ENCODE results near the gene ANO8. TPM values are rescaled to one million over a fixed set of nuclear protein-coding genes. Genes with fewer than 3 reads are reported as not detected.

Gene ANO8
- total and polyA plus RNA-seq, 7 experiments from 2014 or later, result 0.26 to 22.3 (median 15.6) TPM

- H3K27ac Mint-ChIP-seq, result no peak overlapping the region
Observed at GRCh38 chr19:17318966-17319365, 15.7 kb downstream of the ANO8 start.

GRCh38 chr19:17314007-17314593 is 20.6 kb downstream of the ANO8 start:
- Mint-ChIP-seq H3K36me3 (peaks cover 0 to 13% (median 4%) of the 10 kb centered on the region in 5 donors), H3K4me3 (no peak overlapping the region)
- no peak for DNase-seq

More at GRCh38 chr19:17318966-17319365, 15.7 kb downstream of the ANO8 start:
- Histone ChIP-seq H3K9me3 (ENCODE audit: control insufficient read depth in 2 of 3, low read length in 3 of 3) (no peaks in the 10 kb centered on the region), H3K36me3 (ENCODE audit: control insufficient read depth in 2 of 3, insufficient read depth in 3 of 3, low read length in 3 of 3) (peaks cover 0 to 63% (median 18%) of the 10 kb centered on the region in 3 experiments), H3K27me3 (ENCODE audit: control insufficient read depth in 2 of 2, insufficient read depth in 2 of 2, low read length in 2 of 2) (no peaks in the 10 kb centered on the region), H3K4me1 (ENCODE audit: control insufficient read depth in 2 of 2, insufficient read depth in 2 of 2, low read length in 2 of 2) (no peaks in the 10 kb centered on the region), H3K4me3 (ENCODE audit: low read length) (no peak overlapping the region), H3K27ac (ENCODE audit: low read depth, low read length) (no peak overlapping the region)
- intact Hi-C loops (cut with micrococcal nuclease), result no loop called here
- Mint-ChIP-seq H3K4me1 (peaks cover 3 to 11% (median 7%) of the 10 kb centered on the region in 7 donors), H3K4me3 (no peak overlapping the region), H3K27me3 (no peaks in the 10 kb centered on the region), H3K9me3 (peaks cover 0 to 3% (median 0%) of the 10 kb centered on the region in 11 donors), H3K36me3 (peaks cover 0 to 10% (median 0%) of the 10 kb centered on the region in 5 donors)
- no peak for DNase-seq
- ATAC-seq, result no peak
- POLR2A ChIA-PET, result no interaction called here
- CTCF ChIA-PET, result no interaction called here

GRCh38 chr19:17312189-17313113 is 22.2 kb downstream of the ANO8 start:
- POLR2A ChIA-PET, result interaction anchor here (1.3 kb wide), 1 partner anchor 22 kb away, joined by 3 read pairs; the partner anchor contains the start of gene ANO8
- intact Hi-C loops (cut with micrococcal nuclease), result no loop called here

More at GRCh38 chr19:17314007-17314593, 20.6 kb downstream of the ANO8 start:
- H3K4me1 ChIP-seq (ENCODE audit: control insufficient read depth in 2 of 2, insufficient read depth in 2 of 2, low read length in 2 of 2), result peaks cover 13 to 15% of the 10 kb centered on the region in 2 donors
- H3K4me1 Mint-ChIP-seq, result peaks cover 16 to 27% (median 24%) of the 10 kb centered on the region in 7 donors
- peaks cover 0 to 2% (median 0%) of the 10 kb centered on the region in 11 donors for H3K9me3 Mint-ChIP-seq
- H3K27me3 ChIP-seq (ENCODE audit: control insufficient read depth in 2 of 2, insufficient read depth in 2 of 2, low read length in 2 of 2), result no peaks in the 10 kb centered on the region
- H3K27ac Mint-ChIP-seq, result peak overlapping the region in 1 of 9 donors; percentile 33
- CTCF ChIA-PET, result no interaction called here
- H3K9me3 ChIP-seq (ENCODE audit: control insufficient read depth in 2 of 3, low read length in 3 of 3), result no peaks in the 10 kb centered on the region
- peaks cover 0 to 55% (median 16%) of the 10 kb centered on the region in 3 experiments for H3K36me3 ChIP-seq (ENCODE audit: control insufficient read depth in 2 of 3, insufficient read depth in 3 of 3, low read length in 3 of 3)
- no peaks in the 10 kb centered on the region for H3K27me3 Mint-ChIP-seq
- no peak for ATAC-seq
- no peak overlapping the region for H3K27ac ChIP-seq (ENCODE audit: low read depth, low read length)
- intact Hi-C loops (cut with micrococcal nuclease), result no loop called here
- POLR2A ChIA-PET, result interaction anchor here (0.7 to 1.3 kb wide), 2 partner anchors 20 to 24 kb away, joined by 3 to 4 read pairs; partner anchors contain the start of gene ANO8
- no peak overlapping the region for H3K4me3 ChIP-seq (ENCODE audit: low read length)

DNA sequence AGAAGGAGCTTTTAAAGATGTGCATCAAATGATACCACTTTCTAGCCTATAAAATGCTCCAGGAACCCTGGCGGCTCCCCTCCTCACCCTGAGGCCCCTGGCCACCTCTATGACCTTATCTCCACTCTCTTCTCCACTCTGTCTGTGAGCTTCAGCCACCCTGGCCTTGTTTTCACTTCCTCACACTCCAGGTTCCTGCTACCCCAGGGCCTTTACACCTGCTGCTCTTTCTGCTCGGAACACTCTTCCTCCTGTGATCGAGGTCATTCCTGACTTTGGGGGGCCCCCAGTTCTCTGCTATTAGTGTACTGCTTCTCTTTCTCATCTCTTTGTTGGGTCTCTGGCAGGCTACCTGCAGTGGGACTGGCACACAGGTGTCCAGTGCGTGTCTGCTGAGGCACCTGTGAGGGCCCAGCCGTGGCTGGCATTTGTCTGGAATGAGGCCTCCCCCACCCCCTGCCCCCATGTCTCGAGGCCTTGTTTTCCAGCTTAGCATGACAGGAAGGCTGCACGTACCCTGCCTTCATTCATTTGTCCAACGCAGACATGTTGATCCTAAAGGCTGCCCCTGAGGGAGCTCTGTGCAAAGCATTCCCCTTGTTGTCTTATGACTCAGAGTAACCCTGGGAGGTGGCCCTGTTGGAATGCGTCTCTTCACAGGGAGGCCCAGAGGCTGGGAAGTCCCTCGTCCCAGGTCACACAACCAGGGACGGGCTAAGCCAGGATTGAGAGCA is 23.0 kb downstream of the ANO8 start:
- peak overlapping the region in 3 of 9 donors; percentile 72 to 81 (median 75) for H3K27ac Mint-ChIP-seq
- Histone ChIP-seq H3K4me3 (ENCODE audit: low read length) (no peak overlapping the region), H3K4me1 (ENCODE audit: control insufficient read depth in 2 of 2, insufficient read depth in 2 of 2, low read length in 2 of 2) (peaks cover 16 to 17% of the 10 kb centered on the region in 2 donors), H3K9me3 (ENCODE audit: control insufficient read depth in 2 of 3, low read length in 3 of 3) (no peaks in the 10 kb centered on the region), H3K36me3 (ENCODE audit: control insufficient read depth in 2 of 3, insufficient read depth in 3 of 3, low read length in 3 of 3) (peaks cover 0 to 44% (median 16%) of the 10 kb centered on the region in 3 experiments), H3K27ac (ENCODE audit: low read depth, low read length) (no peak overlapping the region), H3K27me3 (ENCODE audit: control insufficient read depth in 2 of 2, insufficient read depth in 2 of 2, low read length in 2 of 2) (no peaks in the 10 kb centered on the region)
- H3K27me3 Mint-ChIP-seq, result no peaks in the 10 kb centered on the region
- ChIA-PET CTCF (no interaction called here), POLR2A (interaction anchor here (0.7 kb wide), 1 partner anchor 315 kb away, joined by 3 read pairs; no protein-coding TSS in a partner anchor)
- peak overlapping the region; percentile 9 to 98 (median 64) for H3K4me3 Mint-ChIP-seq
- H3K36me3 Mint-ChIP-seq, result peaks cover 0 to 13% (median 4%) of the 10 kb centered on the region in 5 donors
- ATAC-seq, result no peak
- peaks cover 24 to 41% (median 33%) of the 10 kb centered on the region in 7 donors for H3K4me1 Mint-ChIP-seq
- no peaks in the 10 kb centered on the region for H3K9me3 Mint-ChIP-seq
- intact Hi-C loops (cut with micrococcal nuclease), result no loop called here
- DNase-seq, result no peak

More at GRCh38 chr19:17312189-17313113, 22.2 kb downstream of the ANO8 start:
- Histone ChIP-seq H3K9me3 (ENCODE audit: control insufficient read depth in 2 of 3, low read length in 3 of 3) (no peaks in the 10 kb centered on the region), H3K27me3 (ENCODE audit: control insufficient read depth in 2 of 2, insufficient read depth in 2 of 2, low read length in 2 of 2) (no peaks in the 10 kb centered on the region), H3K27ac (ENCODE audit: low read depth, low read length) (no peak overlapping the region), H3K36me3 (ENCODE audit: control insufficient read depth in 2 of 3, insufficient read depth in 3 of 3, low read length in 3 of 3) (peaks cover 0 to 44% (median 16%) of the 10 kb centered on the region in 3 experiments), H3K4me3 (ENCODE audit: low read length) (no peak overlapping the region), H3K4me1 (ENCODE audit: control insufficient read depth in 2 of 2, insufficient read depth in 2 of 2, low read length in 2 of 2) (peaks cover 13 to 15% of the 10 kb centered on the region in 2 donors)
- DNase-seq, result no peak
- CTCF ChIA-PET, result no interaction called here
- H3K4me1 Mint-ChIP-seq, result peaks cover 24 to 37% (median 33%) of the 10 kb centered on the region in 7 donors
- no peaks in the 10 kb centered on the region for H3K9me3 Mint-ChIP-seq
- H3K4me3 Mint-ChIP-seq, result peak overlapping the region in 1 of 10 donors; percentile 74
- H3K27ac Mint-ChIP-seq, result no peak overlapping the region
- ATAC-seq, result no peak
- peaks cover 0 to 13% (median 4%) of the 10 kb centered on the region in 5 donors for H3K36me3 Mint-ChIP-seq
- no peaks in the 10 kb centered on the region for H3K27me3 Mint-ChIP-seq

GRCh38 chr19:17309965-17310461 is 24.6 kb downstream of the ANO8 start:
- intact Hi-C loops (cut with micrococcal nuclease), result loop anchor here (1.0 to 10.0 kb wide), 13 partner anchors 18 to 1933 kb away; partner anchors contain the start of genes C19orf44 (in 2 of the 2), CALR3 (in 2 of the 2), GTPBP3 (in 2 of the 2) and HAUS8 (in 2 of the 2)
- ChIA-PET CTCF (interaction anchor here (0.6 to 1.9 kb wide), 6 partner anchors 17 to 185 kb away, joined by 3 to 6 read pairs (median 4); partner anchors contain the start of gene BABAM1), POLR2A (interaction anchor here (0.7 to 5.8 kb wide), 5 partner anchors 14 to 184 kb away, joined by 3 to 56 read pairs (median 17); partner anchors contain the start of genes ANO8, GTPBP3 and SLC27A1)
- H3K4me3 Mint-ChIP-seq, result peak overlapping the region; percentile 91 to 100 (median 97)
- H3K27ac Mint-ChIP-seq, result peak overlapping the region; percentile 91 to 98 (median 94)
- H3K4me1 Mint-ChIP-seq, result peaks cover 29 to 53% (median 44%) of the 10 kb centered on the region in 7 donors
- peak in 2 of 9 donors; percentile 26 to 36 for DNase-seq
- no peaks in the 10 kb centered on the region for H3K9me3 Mint-ChIP-seq
- Histone ChIP-seq H3K9me3 (ENCODE audit: control insufficient read depth in 2 of 3, low read length in 3 of 3) (no peaks in the 10 kb centered on the region), H3K36me3 (ENCODE audit: control insufficient read depth in 2 of 3, insufficient read depth in 3 of 3, low read length in 3 of 3) (peaks cover 0 to 34% (median 10%) of the 10 kb centered on the region in 3 experiments), H3K27ac (ENCODE audit: low read depth, low read length) (peak overlapping the region; percentile 87), H3K4me1 (ENCODE audit: control insufficient read depth in 2 of 2, insufficient read depth in 2 of 2, low read length in 2 of 2) (peaks cover 22 to 25% of the 10 kb centered on the region in 2 donors), H3K27me3 (ENCODE audit: control insufficient read depth in 2 of 2, insufficient read depth in 2 of 2, low read length in 2 of 2) (no peaks in the 10 kb centered on the region), H3K4me3 (ENCODE audit: low read length) (peak overlapping the region; percentile 86)
- H3K27me3 Mint-ChIP-seq, result no peaks in the 10 kb centered on the region
- peaks cover 0 to 8% (median 0%) of the 10 kb centered on the region in 5 donors for H3K36me3 Mint-ChIP-seq
- no peak for ATAC-seq
